HG02623 (cell line): ENCODE results near the gene STARD3NL.

Experiments
- ATAC-seq: cut with Tn5 transposase; IDR thresholded peaks from one replicate; pipeline ENCODE4 v1.9.1; 2021; ENCODE audit warnings: moderate library complexity; ENCODE audit not compliant: unreplicated experiment

The STARD3NL gene

DNA sequence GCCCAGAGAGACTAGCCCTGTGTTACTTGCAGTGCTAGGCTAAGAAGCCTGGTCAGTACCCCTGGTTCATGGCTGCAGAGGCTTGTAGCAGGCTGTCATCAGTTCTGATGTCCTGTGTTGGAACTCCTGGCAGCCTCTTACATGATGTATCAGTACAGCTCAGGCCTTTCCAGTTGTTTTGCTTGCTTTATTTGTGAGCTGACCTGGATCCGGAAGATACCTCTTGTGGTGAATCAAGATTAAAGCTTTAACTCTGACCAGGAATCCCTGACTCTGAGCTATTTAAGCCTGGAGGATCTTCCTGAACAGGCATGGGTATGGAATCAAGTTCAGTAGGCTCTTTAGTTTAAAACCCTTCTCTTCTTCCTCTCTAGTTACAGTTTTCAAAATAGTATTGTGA lies 4.4 kb downstream of the STARD3NL start:
- no peak for ATAC-seq

DNA sequence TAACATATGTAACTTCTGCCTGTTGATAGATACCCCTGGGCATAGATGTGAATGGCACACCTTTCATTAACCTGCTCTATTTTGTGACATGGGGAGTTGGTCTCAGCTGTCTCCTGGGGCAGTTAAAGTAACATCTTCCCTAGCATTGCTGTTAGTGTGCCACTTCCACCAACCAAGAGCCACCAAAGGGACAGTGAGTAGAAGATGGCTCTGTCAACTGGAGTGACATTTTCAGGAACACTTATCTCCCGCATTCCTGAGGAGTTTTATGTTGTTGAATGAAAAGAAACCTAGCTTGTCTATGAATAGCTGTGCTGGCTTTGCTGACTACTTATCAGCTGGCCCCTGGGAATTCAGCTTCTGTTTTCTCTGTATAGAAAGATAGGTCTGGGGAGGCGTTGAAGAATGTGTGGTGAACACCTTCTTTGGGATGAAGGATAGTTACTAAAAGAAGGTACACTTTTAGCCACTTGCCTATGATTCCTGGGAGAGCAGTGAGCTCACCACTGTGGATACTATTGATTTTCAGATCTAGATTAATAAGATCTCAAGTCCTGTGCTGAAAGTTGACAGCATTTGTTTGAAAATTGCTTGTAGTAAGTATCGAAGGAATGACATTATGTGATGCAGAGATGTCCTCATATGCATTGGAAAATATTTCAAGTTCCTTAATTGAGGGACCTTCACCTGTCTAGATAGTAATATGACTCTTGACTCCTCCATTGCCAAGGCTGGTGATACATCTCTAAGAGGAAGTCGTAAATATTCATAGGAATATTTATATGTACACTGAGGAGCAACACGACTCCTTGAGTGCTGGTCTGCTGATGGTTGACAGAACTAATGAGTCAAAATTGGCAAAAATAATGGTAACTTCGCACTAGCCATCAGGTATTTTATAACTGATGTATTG lies 7.6 kb downstream of the STARD3NL start:
- no peak for ATAC-seq

DNA sequence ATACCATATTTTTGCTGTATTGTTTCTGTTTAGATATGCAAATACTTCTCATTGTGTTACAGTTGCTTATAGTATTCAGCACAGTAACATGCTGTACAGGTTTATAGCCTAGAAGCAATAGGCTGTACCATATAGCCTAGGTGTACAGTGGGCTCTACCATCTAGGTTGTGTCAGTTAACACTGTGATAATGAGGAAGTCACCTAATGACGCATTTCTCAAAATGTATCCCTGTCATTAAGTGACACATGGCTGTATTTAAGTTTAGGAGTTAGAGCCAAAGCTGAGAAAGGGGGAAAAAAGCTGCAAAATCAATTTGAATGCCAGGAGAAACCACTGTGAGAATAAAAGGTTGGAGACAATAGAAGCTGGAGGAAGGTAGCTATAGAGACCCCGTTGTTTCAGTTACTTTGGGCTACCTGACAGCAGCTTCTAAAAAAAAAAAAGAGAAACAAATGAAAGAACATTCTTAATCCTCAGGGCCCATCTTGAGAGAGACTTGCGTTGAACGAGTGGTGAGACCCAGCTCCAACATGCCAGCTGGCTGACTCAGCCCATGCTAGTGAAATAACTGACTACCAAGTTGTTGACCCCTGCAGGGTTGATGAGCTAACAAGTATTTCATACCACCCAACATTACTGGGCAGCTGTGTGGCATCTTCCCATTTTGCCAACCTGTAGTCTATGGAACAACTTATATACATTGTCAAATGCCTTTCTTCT lies 8.7 kb downstream of the STARD3NL start:
- ATAC-seq = no peak

DNA sequence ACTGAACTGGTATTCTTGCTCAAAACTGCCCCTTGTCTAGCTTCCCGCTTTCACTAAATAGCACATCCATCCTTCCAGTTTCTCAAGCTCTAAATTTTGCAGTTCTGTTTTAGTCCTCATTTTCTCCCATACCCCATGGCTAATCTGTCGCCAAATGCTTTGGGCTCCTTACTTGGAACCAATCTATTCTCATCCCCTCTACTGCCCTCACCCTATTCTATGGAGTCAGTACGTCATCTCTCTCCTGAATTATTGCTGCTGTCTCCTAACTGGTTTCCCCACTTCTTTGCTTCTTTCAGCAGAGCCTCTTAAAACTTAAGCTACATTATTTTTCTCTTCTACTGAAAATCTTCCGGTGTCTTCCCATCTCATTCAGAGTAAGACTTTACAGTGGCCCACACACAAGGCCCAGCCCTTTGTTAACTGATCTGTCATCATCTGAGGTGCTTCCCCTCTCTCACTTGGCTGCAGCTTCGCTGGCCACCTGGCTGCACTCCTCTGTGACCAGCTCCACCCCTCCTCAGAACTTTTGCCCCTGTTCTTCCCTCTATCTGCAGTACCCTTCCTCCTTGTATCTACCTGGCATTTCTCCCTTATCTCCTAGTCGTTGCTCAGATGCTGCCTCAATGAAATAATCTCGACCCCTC lies 9.9 kb downstream of the STARD3NL start:
- peak; percentile 90 for ATAC-seq

DNA sequence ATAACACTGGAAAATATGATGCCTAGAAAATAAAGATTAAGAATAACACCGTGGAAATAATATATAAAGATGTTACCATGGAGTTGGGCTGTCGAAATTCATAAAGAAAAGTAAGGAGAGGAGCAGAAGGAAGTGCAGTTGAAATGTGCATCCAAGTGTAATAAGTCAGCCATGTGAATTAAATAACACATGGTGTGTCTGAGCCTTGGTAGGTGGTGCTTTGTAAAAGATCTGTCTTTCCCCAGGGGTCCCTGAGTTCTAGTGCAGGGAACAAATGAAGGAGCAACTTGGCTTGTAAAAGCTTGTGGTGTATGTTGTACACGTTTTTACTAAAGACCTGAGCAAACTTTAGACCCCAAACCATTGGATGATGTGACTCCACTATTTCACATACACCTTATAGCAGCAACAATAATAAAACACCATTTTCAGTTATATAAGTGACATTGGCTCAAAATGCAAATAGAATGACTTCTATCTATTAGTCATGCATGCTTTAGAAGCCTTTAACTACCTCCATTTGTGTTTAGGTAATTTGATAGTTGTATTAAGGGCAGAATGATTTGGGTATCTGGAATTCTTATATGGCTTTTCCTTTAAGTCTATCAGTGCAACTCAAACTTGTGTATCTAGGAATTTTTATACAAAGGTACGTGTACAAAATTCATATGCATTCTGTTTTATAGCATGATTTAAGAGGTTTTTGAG lies 11.3 kb downstream of the STARD3NL start:
- ATAC-seq = no peak

DNA sequence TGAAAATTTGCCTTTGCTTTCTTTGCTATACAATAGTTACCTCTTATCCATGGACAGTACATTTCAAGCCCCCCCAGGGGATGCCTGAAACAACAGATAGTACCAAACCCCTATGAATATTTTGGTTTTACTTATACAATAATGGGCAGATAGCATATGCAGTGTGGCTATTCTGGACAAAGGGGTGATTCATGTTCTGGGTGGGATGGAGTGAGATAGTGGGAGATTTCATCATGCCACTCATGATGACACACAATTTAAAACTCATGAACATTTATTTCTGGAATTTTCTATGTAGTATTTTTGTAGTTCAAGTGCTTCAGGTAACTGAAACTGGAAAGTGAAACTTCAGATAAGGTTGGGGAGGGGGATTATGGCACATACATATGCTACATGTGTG lies 12.0 kb downstream of the STARD3NL start:
- ATAC-seq = no peak

DNA sequence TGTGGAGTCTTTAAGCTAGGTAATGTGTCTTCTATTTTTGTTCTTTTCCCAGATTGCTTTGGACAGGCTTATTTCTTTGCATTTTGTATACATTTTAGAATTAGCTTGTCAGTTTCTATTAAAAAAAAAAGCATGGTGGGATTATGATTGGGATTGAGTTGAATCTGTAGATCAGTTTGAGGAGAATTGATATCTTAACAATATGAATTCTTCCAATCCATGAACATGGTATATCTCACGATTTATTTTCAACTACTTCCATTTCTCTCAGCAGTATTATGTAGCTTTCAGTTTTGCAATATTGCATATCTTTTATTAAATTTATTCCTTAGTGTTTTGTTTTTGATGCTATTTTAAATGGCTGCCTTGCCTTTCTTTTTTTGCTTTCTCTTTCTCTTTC lies 13.7 kb downstream of the STARD3NL start:
- no peak for ATAC-seq

DNA sequence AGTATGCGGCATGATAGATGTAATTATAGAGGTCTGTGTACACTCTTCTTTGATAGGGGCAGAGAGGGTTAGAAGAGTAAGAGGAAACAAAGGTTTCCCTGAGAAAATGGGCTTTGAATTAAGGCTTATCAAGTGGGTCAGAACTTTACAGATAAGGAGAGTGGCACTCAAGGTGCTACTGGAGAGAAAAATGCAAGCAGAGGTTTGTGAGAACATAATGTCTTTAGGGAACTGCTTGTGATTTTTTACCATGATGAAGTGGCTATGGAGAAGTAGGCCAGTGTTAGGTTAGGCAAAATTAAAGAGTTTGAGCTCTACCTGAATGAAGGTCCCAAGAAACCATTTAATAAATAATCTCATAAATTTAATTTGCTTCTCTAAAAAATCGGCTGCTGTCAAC lies 14.3 kb downstream of the STARD3NL start:
- no peak for ATAC-seq

DNA sequence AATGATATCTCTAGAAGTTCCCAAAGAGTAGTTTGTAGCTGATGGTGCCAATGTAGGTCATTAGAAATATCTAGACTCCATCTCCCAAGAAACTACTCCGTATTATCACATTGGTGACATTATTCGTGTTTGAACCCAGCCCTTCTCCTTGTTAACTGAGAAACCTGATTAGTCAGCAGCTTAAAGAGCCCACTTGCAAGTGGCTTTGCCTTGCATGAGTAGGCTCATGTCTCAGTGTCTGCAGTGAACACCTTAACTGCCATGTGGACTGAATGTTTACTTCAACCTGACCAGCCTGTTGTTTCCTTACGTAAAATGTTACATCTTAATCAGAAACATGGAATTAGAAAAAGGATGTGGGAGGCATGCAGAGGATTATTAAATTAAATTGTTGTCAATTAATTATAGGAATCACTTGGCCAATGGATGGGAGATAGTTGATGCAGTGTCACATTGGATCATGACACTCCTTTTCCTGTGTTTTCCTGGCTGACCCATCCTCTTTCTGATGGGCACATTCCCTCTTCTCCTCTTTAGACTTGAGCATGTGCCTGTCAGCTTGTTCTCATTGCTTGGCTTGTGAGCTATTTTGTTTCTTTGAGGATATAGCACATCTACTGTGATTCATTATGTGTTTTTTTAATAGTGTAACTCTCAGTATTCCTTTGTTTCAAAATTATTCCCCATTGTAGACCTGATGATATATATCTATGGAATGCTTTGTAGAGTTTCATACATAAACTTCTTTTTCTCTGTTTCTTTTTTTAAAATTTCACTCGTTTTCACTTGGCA lies 18.0 kb downstream of the STARD3NL start:
- no peak for ATAC-seq

DNA sequence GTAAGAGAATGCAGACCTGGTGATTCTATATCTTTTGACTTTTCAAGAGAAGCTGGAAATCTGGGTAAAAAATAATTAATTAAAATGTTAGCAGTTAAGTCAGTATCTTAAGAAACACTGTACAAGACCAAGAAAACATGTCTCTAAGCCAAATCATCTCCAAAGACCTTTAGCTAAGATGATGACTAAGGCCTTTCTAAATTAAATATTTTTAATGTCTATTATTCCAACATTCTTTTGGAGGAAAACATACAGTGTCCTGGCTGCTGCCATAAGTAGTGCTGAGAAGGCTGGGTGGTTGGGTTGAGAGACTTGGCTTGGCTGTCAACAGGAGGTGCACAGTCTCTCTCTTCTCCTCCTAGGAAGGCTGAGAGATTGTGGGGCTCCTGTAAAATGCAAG lies 20.3 kb downstream of the STARD3NL start:
- no peak for ATAC-seq

DNA sequence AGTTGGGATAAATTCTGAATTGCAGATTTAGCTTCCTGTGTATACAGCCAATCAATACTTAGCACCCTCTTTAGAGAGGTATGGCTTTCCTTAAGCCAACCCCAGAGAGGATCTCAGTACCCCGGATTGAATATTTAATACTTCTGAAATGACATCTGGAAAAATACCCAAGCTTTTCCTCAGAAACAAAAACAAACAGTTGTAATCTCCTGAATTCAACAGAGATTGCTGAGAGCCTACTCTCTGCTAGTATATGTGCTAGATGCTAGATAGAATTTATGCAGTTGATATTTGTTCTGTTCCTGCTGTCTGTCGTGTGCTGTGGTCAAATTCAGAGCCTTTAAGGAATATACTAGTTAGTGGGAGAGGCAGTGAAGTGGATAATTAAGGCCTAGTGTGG lies 21.1 kb downstream of the STARD3NL start:
- no peak for ATAC-seq

DNA sequence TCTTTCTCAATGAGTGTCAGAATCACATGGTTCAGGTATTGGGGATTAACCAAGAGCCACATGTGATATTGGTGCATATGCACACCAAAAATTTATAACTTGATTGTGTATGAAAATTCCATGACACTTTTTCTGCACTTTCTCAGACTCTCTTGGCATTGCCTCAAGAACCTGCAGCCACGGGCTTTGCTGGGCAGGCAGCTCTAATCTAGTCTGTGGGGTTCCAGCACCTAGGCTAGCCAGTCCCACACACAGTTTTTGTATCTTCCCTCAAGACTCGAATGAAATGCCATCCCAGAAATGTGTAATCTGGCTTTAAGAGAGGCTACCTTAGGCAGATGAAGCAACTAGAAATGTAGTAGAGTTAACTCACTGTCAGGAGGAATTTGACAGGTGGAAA lies 21.7 kb downstream of the STARD3NL start:
- no peak for ATAC-seq

DNA sequence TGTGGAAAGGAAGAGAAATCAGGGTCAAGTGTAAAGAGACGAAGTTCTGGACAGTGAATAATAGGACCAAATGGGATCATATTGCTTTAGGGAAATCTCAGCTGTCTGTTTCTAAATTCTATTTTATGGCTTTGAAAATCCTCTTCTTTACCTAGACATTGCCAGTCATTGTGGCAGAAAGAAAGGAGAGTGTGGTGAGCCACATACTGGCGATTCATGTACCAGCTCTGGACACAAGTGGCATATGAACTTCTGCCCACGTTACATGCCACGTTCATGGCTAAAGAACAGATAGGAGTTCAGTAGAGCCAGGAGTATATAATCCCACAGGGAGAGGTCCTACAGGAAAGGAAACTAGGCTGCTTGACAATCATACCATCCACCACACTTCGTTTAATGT lies 28.0 kb downstream of the STARD3NL start:
- ATAC-seq = no peak

DNA sequence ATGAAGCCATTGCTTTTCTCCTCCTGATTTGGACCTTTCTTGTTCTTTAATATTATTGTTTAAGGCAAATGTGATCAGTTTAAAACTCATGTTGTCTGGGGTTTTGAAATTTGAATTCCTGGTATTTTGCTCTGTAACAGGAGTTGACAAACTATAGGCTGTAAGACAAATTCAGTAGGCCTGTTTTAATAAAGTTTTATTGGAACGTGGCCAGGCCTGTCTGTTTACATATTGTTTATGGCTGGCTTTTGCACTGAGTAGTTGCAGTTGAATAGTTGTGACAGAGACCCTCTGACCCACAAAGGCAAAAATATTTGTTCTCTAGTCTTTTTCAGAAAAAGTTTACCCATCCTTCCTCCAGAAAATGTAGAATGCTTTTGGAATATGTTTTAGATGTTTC lies 29.8 kb downstream of the STARD3NL start:
- no peak for ATAC-seq

DNA sequence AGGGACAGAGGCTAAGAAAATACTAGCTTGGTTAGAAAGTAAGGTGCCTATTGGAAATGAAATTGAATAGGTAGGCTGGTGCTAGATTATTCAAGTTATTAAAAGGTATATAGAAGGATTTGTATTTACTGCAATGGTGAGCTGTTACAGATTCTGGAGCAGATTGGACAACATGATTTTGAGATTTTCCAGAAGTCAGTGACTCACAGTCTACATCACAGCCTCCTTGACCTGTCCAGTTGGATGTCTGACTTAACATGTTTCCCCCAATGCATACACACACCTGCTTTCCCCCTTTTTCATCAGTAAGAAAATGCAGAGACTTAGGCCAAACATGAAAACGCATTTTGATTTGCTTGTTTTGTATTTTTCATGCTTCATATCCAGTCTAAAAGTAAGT lies 33.4 kb downstream of the STARD3NL start:
- ATAC-seq = no peak

DNA sequence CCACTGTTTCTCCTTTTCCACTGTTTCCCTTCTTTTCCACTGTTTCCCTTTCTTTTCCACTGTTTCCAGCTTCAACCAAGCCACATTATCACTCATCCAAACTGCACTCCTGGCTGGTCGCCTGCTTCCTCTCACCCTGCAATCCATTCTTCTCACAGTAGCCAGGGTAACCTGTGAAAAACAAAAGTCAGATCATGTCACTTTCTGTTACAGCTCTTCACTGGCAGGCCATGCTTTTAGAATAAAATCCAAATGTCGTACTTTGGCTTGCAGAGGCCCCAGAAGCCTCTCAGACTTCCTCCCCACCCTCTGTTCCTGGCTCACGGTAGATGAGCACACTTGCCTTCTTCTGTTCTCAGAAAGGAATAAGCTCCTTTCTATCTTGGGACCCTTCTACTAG lies 33.9 kb downstream of the STARD3NL start:
- no peak for ATAC-seq

DNA sequence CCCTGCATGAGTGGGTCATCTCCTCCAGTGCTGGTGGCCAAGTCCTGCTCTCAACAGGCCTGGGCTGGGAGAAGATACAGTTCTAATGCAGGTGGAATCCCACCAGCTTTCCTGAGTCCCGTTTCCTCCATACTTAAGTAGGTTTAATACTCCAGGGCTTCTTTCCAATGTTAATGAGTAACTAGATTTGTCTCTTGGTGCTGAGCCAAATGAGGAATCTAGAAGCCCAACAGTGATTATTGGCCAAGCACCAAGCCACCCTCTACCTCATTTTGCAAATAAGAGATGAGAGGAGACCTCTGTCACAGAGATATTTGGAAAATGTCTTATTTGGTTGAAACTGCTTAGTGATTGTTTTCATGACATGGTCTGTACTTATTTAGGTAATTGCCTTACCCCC lies 37.1 kb downstream of the STARD3NL start:
- no peak for ATAC-seq

DNA sequence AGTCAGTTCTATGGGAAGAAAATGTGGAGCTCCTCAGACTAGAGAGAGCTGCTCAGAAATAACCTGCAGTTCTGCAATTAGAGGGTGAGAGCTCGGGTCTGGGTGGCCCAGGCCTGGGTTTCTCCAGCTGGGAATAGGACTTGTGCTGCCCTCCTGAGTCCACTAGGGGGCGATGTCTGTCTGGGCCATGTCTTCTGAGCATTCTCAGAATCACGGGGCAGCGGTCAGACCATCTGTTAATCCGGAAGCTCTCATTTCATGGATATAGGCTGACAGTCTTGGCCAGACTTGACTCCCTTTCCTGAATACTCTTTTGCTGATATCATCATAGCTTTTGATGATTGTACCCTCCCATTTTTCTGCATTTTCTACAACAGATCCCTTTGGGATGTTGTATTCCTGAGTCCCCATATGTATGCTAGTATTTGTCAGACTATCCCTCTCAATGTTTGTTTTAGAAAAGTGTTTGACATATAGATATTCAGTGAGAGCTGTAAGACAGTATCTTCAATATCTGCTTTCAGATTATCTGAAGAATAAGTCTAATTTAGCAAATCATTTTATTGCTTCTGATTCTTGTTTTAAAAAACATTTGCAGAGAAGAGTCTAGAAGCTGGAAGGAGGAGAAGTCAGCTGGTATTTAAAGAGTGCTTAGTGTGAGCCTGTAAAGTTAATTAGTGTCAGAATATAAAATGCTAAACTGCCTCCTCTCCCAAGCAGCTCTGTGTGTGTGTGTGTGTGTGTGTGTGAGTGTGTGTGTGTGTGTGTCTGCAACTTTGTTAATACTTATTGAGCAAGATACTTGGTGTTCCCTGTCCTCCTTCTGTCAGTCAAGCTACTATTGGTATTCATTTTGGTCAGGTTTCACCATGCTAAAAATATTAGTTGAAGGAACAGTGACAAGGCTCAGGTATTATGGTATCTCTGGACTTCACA lies 38.0 kb downstream of the STARD3NL start:
- peak; percentile 90 for ATAC-seq

DNA sequence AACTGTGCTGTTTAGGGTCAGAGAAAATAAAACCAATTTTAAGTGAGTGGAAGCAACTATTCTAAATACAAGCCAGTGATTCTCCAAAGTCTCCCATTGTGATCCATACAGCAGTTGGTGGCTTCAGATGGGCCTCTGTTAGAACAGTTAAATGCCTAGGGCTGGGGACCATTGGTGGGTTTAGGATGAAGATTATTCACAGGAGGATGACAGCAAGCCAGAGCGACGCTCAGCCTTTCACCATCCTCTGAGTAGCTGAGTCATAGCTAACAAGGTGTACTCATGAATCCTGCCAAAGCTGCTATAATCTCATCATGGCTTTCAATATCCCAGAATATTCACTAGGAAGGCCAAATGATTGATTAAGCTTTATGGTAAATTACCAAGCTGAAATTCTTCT lies 39.6 kb downstream of the STARD3NL start:
- no peak for ATAC-seq
